GM23338 (cell line): ENCODE results near the gene SLCO4A1. TPM values are rescaled to one million over a fixed set of nuclear protein-coding genes. Genes with fewer than 3 reads are reported as not detected.
A peak's percentile ranks its signal among the peaks of the same experiment; 100 is the strongest.

Source experiments
- ATAC-seq: fragments of 200-7000 bp; cut with Tn5 transposase; 3 replicates; pipeline ENCODE4 v1.9.1; 2020
- DNase-seq: peaks from one replicate; pipeline ENCODE4 v3.0.0-alpha.2; 2015; ENCODE audit warnings: low spot score
- H2AFZ ChIP-seq: fragments of 200-600 bp; sonication (generic); 2 replicates; pipeline ENCODE4 v1.8.0; 2016; ENCODE audit warnings: antibody characterized with exemption, mild to moderate bottlenecking, moderate library complexity
- H3F3A ChIP-seq: fragments of 200-600 bp; sonication (generic); replicated peaks from 2 replicates; pipeline ENCODE4 v1.8.0; 2017; ENCODE audit warnings: antibody characterized with exemption, mixed run types, low read depth
- H3K27ac ChIP-seq: fragments of 200-600 bp; sonication (generic); 2 replicates; pipeline ENCODE4 v1.6.1; 2016; ENCODE audit warnings: low read depth
- H3K27me3 ChIP-seq: fragments of 200-600 bp; sonication (generic); 2 replicates; pipeline ENCODE4 v1.8.0; 2016; ENCODE audit warnings: mild to moderate bottlenecking, mixed run types, moderate library complexity; ENCODE audit not compliant: insufficient read depth
- H3K36me3 ChIP-seq: fragments of 200-600 bp; sonication (generic); 2 replicates; pipeline ENCODE4 v1.8.0; 2016; ENCODE audit warnings: mild to moderate bottlenecking; ENCODE audit not compliant: insufficient read depth
- H3K4me1 ChIP-seq: fragments of 200-600 bp; sonication (generic); 2 replicates; pipeline ENCODE4 v1.8.0; 2016; ENCODE audit warnings: mild to moderate bottlenecking, moderate library complexity; ENCODE audit not compliant: insufficient read depth
- H3K4me2 ChIP-seq: fragments of 200-600 bp; sonication (generic); 2 replicates; pipeline ENCODE4 v1.7.1; 2017; ENCODE audit warnings: mixed run types
- H3K4me3 ChIP-seq: fragments of 200-600 bp; sonication (generic); 2 replicates; pipeline ENCODE4 v1.6.1; 2016; ENCODE audit warnings: mixed run types
- H3K79me2 ChIP-seq: fragments of 200-600 bp; sonication (generic); replicated peaks from 2 replicates; pipeline ENCODE4 v1.8.0; 2017; ENCODE audit warnings: mild to moderate bottlenecking; ENCODE audit not compliant: insufficient read depth
- H3K9me2 ChIP-seq: fragments of 200-600 bp; sonication (generic); 2 replicates; pipeline ENCODE4 v1.8.0; 2017; ENCODE audit not compliant: insufficient read depth
- H4K20me1 ChIP-seq: fragments of 200-600 bp; sonication (generic); replicated peaks from 2 replicates; pipeline ENCODE4 v1.8.0; 2017; ENCODE audit warnings: mild to moderate bottlenecking; ENCODE audit not compliant: insufficient read depth
- H3K27ac Mint-ChIP-seq: 2 replicates; pipeline ENCODE4 v1.8.0; 2020; ENCODE audit warnings: inconsistent platforms, mild to moderate bottlenecking, moderate library complexity, mixed read lengths
- H3K27me3 Mint-ChIP-seq: 3 replicates; pipeline ENCODE4 v1.8.0; 2022; ENCODE audit warnings: low read depth, mild to moderate bottlenecking, moderate library complexity, mixed read lengths, inconsistent platforms; ENCODE audit not compliant: insufficient read depth, poor library complexity
- H3K36me3 Mint-ChIP-seq: 3 replicates; pipeline ENCODE4 v1.8.0; 2021; ENCODE audit warnings: low read depth, mild to moderate bottlenecking, inconsistent platforms, moderate library complexity, mixed read lengths
- H3K4me1 Mint-ChIP-seq: 3 replicates; pipeline ENCODE4 v1.8.0; 2020; ENCODE audit warnings: mild to moderate bottlenecking, inconsistent platforms, mixed read lengths
- H3K4me3 Mint-ChIP-seq: 3 replicates; pipeline ENCODE4 v1.8.0; 2021; ENCODE audit warnings: moderate library complexity, mild to moderate bottlenecking, inconsistent platforms, mixed read lengths
- H3K9me3 Mint-ChIP-seq: 3 replicates; pipeline ENCODE4 v1.8.0; 2020; ENCODE audit warnings: moderate library complexity, mild to moderate bottlenecking, inconsistent platforms, mixed read lengths
- CREB1 ChIP-seq: fragments of 250-450 bp; sonication (Bioruptor Pico); IDR thresholded peaks from 2 replicates; pipeline ENCODE4 v1.5.0; 2020; ENCODE audit warnings: low read depth, mild to moderate bottlenecking, moderate library complexity
- CTCF ChIP-seq, 2 experiments: fragments of 200-600 bp in 1 of 2; sonication (generic) in 1 of 2; conservative IDR thresholded peaks; 2 replicates each; pipeline versions ENCODE4 v1.5.1 to v1.6.1; 2016 to 2017; ENCODE audit warnings: antibody characterized with exemption in 2 of 2, low read depth in 2 of 2, mild to moderate bottlenecking in 2 of 2, moderate library complexity in 1 of 2
- ETS1 ChIP-seq: IDR thresholded peaks from 2 replicates; pipeline ENCODE4 v1.6.1; 2016; ENCODE audit warnings: antibody characterized with exemption
- EZH2phosphoT487 ChIP-seq: fragments of 200-600 bp; sonication (generic); IDR thresholded peaks from one replicate; pipeline ENCODE4 v1.8.1; 2018; ENCODE audit warnings: antibody characterized with exemption; ENCODE audit not compliant: unreplicated experiment
- JUNB ChIP-seq: IDR thresholded peaks from one replicate; pipeline ENCODE4 v1.6.1; 2016; ENCODE audit warnings: antibody characterized with exemption; ENCODE audit not compliant: unreplicated experiment
- NANOG ChIP-seq: IDR thresholded peaks from 2 replicates; pipeline ENCODE4 v1.6.1; 2016; ENCODE audit warnings: antibody characterized with exemption, borderline replicate concordance
- POLR2AphosphoS5 ChIP-seq: IDR thresholded peaks from 2 replicates; pipeline ENCODE4 v1.6.1; 2016; ENCODE audit warnings: antibody characterized with exemption, low read depth
- STAT1 ChIP-seq: IDR thresholded peaks from one replicate; pipeline ENCODE4 v1.6.1; 2016; ENCODE audit warnings: antibody characterized with exemption; ENCODE audit not compliant: unreplicated experiment
- polyA plus RNA-seq: library from polyadenylated mRNA; unstranded; fragments of >200 nt; fragmentation: Nextera tagmentation; extraction: Ambion mirVana; gene quantifications from 2 replicates; pipeline ENCODE4 v1.2.1, GENCODE V29; 2016
- total RNA-seq: library from RNA; depleted of rRNA; stranded (reverse); fragments of >200 nt; shearing (Covaris generic); gene quantifications from 2 replicates; pipeline ENCODE4 v1.2.3, GENCODE V29; 2014

Gene SLCO4A1
- total and polyA plus RNA-seq, 2 experiments from 2014 or later = 28.5 to 41.6 TPM

- DNase-seq (peak; percentile 91), ATAC-seq (peak; percentile 91)
- Mint-ChIP-seq H3K27ac (0 out of 2 replicates have a peak overlapping the region, but pooled peaks have one; percentile 57), H3K4me3 (peak overlapping the region; percentile 38; the same call in 2 of the 3 replicates), H3K4me1 (peaks cover 22% of the 10 kb centered on the region), H3K36me3 (no peaks in the 10 kb centered on the region), H3K9me3 (no peaks in the 10 kb centered on the region), H3K27me3 (no peaks in the 10 kb centered on the region)
- H3K9me2 ChIP-seq = no peaks in the 10 kb centered on the region
- peak overlapping the region; percentile 71; the same call in 1 of the 2 replicates for H3K4me2 ChIP-seq
- no peaks in the 10 kb centered on the region for H3K27me3 ChIP-seq
- peaks cover 14% of the 10 kb centered on the region for H3K4me1 ChIP-seq
- H3K79me2 ChIP-seq = no peaks in the 10 kb centered on the region
- no peaks in the 10 kb centered on the region for H3K36me3 ChIP-seq
- H3F3A ChIP-seq = 0 out of 2 replicates have a peak, but pooled peaks cover 3% of the 10 kb centered on the region
- no peak overlapping the region for H3K27ac ChIP-seq
- peak overlapping the region; percentile 90 for H2AFZ ChIP-seq
- TF ChIP-seq EZH2phosphoT487 (no peak), POLR2AphosphoS5 (peak; percentile 53; the same call in 1 of the 2 replicates), STAT1 (no peak), NANOG (no peak), ETS1 (no peak), CREB1 (CRISPR knock-in tag) (no peak)
- 0 out of 2 replicates have a peak overlapping the region, but pooled peaks have one; percentile 21 for H3K4me3 ChIP-seq
- no peaks in the 10 kb centered on the region for H4K20me1 ChIP-seq
Observed at GRCh38 chr20:62623488-62624324, 18.6 kb upstream of the SLCO4A1 start.

DNA sequence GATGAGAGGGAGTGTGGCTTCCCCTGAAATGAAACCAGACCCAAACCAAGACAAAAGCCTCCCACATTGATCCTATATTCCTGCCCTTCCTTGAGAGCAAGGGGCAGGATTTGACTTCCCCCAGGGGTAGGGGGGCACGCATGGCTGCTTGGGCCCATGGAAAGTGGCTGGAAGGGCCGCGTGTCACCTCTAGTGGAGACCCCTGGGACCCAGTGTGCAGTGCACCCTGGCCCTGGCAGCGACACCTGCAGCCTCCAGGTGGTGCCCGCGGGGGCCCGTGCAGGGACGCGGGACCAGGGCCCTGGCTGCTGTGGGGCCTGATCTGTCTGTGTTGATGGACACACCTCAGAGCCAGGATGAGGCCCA lies 18.0 kb upstream of the SLCO4A1 start:
- H3K4me3 ChIP-seq = no peak overlapping the region
- H4K20me1 ChIP-seq = no peaks in the 10 kb centered on the region
- no peaks in the 10 kb centered on the region for H3K36me3 ChIP-seq
- Mint-ChIP-seq H3K27ac (no peak overlapping the region), H3K9me3 (no peaks in the 10 kb centered on the region), H3K4me3 (no peak overlapping the region; the same call in 2 of the 3 replicates), H3K4me1 (peaks cover 20% of the 10 kb centered on the region), H3K27me3 (no peaks in the 10 kb centered on the region), H3K36me3 (no peaks in the 10 kb centered on the region)
- peaks cover 14% of the 10 kb centered on the region for H3K4me1 ChIP-seq
- 0 out of 2 replicates have a peak, but pooled peaks cover 3% of the 10 kb centered on the region for H3F3A ChIP-seq
- no peaks in the 10 kb centered on the region for H3K79me2 ChIP-seq
- H3K27me3 ChIP-seq = no peaks in the 10 kb centered on the region
- no peak overlapping the region for H3K27ac ChIP-seq
- H3K4me2 ChIP-seq = 0 out of 2 replicates have a peak overlapping the region, but pooled peaks have one; percentile 71
- DNase-seq (peak; percentile 20), ATAC-seq (peak; percentile 64)
- H3K9me2 ChIP-seq = no peaks in the 10 kb centered on the region
- TF ChIP-seq JUNB (no peak), CTCF (conservative IDR thresholded peaks at IDR 0.05; ENCODE audit: low read depth in 2 of 2) (peak; percentile 19 to 31; a peak in 2 of 4 replicates)
- H2AFZ ChIP-seq = peak overlapping the region; percentile 90
